DMS53 treated with DMSO at 0.1 percent for 48 hours (cell line): ENCODE data around the gene AFF4.

Experiments used
- DNase-seq: peaks from one replicate; lab custom pipeline; 2025; ENCODE audit not compliant: unreplicated experiment; lab: John Stamatoyannopoulos, UW

Gene AFF4

GRCh38 chr5:132828846-132829494 lies 134.5 kb downstream of the AFF4 start:
- DNase-seq = no peak

- DNase-seq = no peak
Observed at GRCh38 chr5:132827943-132828673, 135.3 kb downstream of the AFF4 start.

GRCh38 chr5:132826424-132827082 lies 136.9 kb downstream of the AFF4 start:
- no peak for DNase-seq

DNA sequence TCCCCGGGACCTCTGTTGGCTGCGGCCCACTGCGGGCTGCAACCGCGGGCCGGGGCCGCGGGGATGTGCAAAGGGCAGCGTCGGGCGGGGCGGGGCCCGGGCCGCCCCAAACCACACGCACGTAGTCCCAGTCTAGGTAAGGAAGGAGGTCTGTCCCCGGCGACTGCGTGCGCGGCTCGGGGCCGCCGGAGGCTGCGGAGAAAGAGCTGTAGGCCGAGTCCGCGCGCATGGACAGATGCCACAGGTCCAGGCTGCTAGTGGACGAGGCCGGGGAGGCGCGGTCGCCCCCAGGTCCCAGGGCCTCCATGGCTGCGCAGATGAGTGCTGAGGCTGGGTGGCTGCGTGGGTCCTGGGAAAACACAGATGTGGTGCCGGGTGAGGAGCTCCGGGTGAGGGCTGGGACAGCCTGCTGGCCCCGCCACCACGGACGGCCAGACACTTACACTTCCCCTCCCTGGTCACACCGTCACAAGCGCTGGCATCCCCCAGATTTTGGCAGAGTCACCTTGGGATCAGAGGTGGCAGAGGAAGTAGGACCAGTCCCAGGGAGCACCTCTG lies 137.5 kb downstream of the AFF4 start:
- no peak for DNase-seq
